Hypothalamus (tissue), 51 donors: Measurements from ENCODE around the gene TTC21B.

Source experiments
- DNase-seq, 51 donors: peaks; one replicate each; lab custom pipeline; 2025; lab: John Stamatoyannopoulos, UW

Gene TTC21B

DNA sequence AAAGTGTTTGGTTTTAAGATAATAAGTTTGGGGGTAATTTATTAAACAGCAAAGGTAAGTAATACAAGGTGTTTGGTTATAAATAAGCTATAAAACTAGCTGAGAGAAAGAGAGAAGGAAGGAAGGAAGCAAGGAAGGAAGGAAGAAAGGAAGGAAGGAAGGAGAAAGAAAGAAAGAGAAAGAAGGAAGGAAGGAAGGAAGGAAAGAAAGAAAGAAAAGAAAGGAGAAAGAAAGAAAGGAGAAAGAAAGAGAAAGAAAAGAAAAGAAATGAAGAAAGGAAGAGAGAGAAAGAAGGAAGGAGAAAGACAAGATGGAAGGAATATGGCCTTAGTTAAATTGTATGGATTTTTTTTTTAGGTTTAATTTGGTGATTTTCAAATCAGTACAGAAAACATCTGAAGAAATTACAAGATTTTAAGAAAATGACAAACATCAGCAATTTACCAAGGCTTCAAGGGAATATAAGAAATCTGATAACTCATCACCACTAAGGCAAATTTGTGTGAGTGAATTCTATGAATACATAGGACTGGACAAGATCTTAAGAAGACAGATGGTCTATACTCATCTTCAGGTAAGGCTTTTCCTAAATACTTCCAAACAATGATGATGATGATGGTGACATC lies 113.1 kb downstream of the TTC21B start:
- no peak for DNase-seq

DNA sequence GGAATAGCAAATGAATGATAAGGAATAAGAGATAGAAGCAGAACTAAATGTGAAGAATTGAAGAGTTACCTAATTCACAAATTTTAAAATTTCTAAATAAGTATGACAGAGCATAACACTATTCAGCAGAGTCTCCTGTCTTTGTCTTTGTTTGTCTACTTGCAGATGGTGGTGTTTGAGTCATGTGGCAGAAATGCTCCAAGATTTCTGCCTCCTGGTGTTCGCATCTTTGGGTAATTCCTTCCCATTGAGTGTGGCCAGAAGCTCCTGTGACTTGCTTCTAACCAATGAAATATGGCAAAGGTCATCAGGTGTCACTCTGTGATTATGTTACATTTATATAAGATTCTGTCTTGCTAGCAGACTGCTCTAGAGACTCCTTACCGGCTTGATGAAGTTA lies 114.0 kb downstream of the TTC21B start:
- DNase-seq, result no peak

DNA sequence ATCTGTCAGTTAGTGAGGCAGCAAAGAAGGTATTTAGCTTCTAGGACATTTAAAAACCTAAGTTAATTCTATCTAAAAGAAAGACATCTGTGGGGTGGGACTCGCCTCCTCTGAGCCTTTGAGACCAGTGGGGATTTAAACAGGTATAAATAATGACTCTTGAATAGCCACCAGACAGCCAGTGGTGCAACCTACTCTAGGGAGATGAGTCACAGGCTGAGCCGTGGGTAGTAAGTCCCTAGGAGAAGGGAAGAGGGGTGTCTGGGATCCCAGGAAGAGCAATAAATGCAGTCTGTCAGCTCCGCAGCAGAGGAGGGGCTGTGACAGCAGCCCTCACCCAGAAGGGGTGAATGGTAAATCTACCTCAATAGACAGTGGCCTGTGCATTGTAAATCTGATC lies 116.5 kb downstream of the TTC21B start:
- DNase-seq, result no peak

DNA sequence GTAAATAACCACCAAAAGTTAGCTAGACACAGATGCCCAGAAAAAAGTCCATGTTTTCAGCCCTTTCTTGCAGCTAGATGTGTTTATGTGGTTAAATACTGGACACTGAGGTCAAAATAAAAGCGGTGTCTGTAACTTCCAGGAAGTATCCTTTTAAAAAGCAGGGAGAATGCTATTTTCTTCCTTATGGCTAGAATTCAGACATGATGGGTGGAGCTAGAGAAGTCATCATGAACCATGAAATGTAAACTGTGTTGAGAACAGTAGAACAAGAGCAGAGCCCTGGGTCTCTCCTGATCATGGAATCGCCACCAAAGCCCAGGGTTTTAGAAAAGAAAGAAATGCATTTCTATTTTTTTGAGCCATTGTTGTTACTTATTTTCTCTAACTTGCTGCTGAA lies 118.2 kb downstream of the TTC21B start:
- DNase-seq, result no peak

DNA sequence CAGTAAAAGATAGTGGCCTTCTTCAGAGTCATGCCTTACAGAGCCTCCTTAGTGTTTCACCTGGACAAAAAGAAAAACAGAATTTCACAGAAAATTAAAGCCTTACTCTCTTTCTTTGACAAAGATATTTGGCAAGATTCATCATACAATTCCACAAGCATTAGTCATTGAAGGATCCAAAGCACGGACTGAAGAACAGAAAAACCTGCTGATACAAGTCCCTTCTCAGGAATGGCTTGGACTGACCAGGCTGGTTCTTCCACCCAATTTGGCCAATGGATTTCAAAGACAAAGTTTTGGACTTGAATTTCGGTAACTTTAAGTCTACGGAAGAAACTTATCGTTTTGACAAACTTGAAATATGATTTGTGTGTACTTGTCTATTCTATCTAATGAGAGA lies 120.4 kb downstream of the TTC21B start:
- DNase-seq, result no peak

DNA sequence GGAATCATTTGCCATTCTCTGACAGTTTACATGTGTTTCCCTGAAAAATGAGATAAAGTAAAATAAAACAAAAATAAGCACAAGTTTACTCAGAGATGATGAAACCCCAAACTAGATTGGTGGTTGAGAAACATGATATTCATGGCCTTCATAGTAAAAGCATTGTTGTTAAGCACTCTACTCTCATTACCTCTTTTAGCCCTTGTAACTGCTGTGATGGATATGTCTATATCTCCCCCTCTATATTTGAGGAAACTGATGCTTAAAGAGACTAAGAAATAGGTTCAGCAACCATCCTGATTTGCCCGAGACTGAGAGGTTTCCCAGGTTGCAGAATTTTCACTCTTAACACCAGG lies 125.7 kb downstream of the TTC21B start:
- no peak for DNase-seq

DNA sequence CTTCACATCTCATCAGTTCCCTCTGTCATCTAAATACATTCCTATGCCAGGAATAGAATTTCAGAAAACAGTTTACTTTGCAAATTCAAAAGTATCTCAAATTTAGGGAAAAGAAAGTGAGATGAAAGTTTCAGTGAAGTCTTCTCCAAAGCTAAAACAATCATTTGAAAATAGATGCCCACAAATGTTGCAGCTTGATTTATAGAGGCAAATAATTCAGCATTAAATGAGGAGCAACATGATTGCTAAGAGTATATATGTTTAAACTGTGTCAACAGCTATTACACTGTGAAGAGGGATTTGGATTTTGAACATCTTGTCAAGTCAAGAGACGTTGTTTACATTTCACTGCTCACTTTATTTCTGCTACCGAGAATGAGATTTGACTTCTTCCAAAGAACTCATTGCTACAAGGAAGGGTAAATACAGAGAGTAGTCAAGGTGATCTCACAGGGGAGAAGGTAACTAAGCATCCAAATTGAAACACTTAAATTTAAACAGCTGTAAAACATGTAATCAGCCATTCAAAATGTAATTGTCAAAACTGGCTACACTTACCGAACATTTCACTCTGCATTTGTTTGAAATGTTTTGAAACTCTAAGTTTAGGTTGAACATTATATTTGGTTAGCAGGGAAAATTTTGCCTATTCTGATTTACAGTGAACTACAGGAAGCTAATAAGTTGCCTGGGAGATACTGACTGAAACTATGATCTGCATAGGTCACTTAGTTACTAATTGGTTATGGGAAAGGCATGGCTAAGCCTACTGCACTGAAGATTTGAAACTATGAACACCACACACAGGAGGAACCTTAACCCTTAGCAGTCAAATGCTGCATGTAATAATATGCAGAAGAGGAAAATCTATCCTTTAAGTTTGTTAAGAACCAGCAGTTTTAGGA lies 126.3 kb downstream of the TTC21B start:
- no peak for DNase-seq

DNA sequence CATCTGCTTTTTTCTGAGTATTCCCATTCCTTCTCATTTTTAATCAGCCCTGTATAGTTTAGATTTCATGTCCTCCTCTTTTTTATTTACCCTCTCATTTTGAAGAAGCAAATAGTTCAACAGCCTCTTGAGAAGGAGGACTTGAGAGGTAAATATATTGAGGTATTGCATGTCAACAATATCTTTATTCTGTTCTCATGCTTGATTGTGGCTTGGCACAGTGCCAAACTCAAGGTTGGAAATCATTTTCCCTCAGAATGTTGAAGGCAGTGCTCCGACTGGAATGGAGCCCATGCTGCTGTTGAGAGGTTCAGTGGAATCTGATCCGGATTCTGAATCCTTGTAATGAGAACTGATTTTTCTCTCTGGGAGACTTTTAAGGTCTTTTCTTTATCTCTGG lies 128.5 kb downstream of the TTC21B start:
- peak in 3 of 51 donors; percentile 0 to 3 (median 2) for DNase-seq
